Tongue (tissue), 2 donors: ENCODE measurements around the gene LGI4. TPM values are rescaled to one million over a fixed set of nuclear protein-coding genes. Genes with fewer than 3 reads are reported as not detected.
"Not testable (repeated sequence)": the region's sequence is repeated elsewhere in the genome, so short reads cannot be mapped to it uniquely, and the experiment has no call there.

ENCODE experiments used
- DNase-seq: peaks from one replicate; pipeline ENCODE4 v3.0.0-alpha.2; 2015
- total RNA-seq: library from RNA; depleted of rRNA; stranded (reverse); fragments of >200 nt; gene quantifications from one replicate; pipeline ENCODE4 v1.2.3, GENCODE V29; 2014

LGI4 gene
- total RNA-seq, 1 donor from 2014 or later: 7.6 TPM

GRCh38 chr19:35105411-35106290 is 29.2 kb downstream of the LGI4 start:
- DNase-seq: no peak

- DNase-seq: no peak
Observed at GRCh38 chr19:35105047-35105410, 29.8 kb downstream of the LGI4 start.

DNA sequence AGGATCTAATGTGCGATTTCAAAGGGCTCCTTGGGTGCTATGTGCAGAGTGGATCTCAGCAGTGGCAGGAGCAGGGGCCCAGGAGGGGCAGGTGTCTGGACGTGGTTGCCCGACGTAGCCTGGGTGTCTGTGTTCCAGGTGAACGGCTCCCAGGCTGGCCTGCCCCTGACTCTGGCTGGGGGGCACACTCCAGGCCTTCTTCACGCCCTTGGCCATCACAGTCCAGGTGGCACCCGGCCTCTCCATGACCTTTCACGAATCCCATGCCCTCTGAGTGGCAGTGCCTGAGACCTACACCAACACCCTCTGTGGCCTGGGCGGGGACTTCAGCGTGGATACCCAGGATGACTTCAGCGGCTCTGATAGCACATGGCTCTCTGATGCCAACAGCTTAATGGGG is 30.5 kb downstream of the LGI4 start:
- DNase-seq: no peak

DNA sequence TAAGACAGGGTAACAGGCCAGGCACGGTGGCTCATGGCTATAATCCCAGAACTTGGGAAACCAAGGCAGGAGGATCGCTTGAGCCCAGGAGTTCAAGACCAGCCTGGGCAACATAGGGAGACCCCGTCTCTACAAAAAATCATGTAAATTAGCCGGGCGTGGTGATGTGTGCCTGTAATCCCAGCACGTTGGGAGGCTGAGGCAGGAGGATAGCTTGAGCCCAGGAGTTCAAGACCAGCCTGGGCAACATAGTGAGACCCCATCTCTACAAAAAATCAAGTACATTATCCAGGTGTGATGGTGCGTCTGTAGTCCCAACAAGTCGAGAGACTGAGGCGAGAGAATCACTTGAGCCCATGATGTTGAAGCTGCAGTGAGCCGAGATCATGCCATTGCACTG is 31.2 kb downstream of the LGI4 start:
- DNase-seq: not testable (repeated sequence)

DNA sequence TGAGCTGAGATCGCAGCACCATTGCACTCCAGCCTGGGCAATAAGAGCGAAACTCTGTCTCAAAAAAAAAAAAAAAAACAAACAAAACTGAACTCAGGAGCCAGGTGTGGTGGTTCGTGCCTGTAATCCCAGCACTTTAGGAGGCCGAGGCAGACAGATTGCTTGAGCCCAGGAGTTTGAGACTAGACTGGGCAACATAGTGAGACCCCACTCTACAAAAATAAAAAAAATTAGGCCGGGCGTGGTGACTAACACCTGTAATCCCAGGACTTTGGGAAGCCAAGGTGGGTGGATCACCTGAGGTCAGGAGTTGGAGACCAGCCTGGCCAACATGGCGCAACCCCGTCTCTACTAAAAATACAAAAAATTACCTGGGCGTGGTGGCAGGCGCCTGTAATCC is 32.9 kb downstream of the LGI4 start:
- not testable (repeated sequence) for DNase-seq

DNA sequence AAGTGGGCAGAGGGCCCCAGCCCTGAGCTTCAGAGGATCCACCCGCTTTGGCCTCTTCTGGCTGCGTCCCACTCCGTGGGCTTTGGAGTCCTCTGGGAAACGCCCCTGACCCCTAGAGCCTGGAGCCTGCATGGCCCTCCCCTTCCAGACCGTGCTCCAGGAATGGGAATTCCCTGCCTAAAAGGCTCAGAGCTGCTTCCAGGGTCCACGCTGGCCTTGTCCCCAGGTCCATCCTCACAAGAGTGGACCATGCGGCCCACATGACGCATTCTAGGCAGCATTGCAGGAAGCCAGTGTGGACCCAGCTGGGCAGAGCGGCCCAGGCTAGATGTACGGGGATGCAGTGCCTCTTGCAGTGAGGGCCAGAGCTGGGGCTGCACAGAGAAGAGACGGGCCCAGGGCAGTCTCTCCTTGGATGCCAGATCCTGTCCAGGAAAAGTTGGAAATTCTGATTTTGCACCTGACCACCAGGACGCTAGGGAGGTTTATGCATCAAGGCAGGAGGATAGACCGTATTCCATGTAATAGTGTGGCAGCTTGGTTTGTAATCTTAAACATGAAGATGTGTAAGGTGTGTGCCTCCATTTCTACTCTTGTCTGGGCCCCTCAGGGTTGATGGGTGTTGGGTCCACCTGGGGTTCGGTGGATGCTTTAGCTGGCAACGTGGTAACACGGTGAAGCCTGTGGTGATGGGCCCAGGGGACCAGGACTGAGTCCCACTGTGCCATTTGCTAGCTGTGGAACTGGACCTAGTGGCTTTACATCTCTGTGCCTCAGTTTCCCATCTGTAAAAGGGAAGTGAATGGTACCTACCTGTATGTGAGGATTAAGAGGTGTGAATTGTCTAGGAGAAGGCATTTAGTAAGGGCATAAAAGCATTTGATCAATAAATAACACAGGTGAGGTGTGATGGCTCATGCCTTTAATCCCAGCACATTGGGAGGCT is 34.0 kb downstream of the LGI4 start:
- no peak for DNase-seq

GRCh38 chr19:35099897-35100275 is 35.0 kb downstream of the LGI4 start:
- DNase-seq: no peak

DNA sequence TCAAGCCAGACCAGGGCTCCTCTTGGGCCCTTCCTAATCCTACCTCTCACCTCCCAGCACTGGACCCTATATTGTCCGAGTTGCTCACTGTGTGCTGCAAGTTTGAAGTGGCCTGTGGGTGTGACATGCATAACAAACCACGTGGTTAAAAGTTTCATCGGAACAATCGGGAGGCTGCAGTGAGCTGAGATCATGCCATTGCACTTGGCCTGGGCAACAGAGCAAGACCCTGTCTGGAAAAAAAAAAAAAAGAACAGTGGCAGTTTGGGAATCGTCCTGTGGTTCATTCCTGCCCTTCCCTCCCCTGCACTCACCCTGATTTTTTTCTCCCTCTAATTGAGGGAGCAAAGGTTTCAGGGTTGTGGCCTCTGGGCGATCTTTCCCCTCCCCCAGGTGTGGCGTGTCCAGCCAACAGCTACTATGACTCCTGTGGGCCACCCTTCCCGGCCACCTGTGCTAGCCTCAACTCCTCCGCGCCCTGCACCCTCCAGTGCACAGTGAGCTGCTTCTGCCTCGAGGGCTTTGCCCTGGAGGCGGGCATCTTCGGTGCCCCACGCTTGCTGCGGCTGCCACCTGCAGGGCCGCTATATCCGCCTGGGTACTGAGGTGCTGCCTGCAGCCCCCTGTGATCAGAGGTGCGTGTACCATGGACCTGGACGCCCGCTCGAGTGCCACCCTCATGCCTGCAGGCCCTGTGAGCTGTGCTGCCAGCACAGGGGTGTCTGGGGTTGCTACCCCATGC is 35.5 kb downstream of the LGI4 start:
- DNase-seq: no peak

DNA sequence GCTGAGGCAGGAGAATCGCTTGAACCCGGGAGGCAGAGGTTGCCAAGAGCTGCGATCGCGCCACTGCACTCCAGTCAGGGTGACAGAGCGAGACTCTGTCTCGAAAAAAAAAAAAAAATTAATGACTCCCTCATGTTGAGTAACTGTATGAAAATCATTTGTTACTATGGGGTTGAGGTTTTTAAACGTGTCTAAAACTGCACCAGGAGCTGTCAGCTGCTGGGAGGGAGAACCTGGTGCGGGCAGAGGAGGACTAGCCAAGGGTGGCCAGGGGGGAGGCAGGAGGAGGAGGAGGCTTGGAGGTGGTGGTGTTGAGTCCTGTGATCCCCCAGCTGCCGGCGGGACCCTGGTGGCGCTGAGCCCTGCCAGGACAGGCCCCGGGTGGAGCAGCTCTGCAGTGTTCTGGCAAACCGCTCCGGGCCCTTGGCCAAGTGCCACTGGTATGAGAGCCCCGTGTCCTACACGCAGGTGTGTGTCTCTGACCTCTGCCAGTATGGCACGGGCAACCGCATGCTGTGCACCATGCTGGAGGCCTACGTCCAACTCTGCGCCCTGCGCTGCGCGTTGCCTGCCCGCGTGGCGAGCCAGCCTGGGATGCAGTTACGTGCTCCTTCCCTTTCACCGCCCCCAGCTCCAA is 36.3 kb downstream of the LGI4 start:
- DNase-seq: peak; percentile 19

DNA sequence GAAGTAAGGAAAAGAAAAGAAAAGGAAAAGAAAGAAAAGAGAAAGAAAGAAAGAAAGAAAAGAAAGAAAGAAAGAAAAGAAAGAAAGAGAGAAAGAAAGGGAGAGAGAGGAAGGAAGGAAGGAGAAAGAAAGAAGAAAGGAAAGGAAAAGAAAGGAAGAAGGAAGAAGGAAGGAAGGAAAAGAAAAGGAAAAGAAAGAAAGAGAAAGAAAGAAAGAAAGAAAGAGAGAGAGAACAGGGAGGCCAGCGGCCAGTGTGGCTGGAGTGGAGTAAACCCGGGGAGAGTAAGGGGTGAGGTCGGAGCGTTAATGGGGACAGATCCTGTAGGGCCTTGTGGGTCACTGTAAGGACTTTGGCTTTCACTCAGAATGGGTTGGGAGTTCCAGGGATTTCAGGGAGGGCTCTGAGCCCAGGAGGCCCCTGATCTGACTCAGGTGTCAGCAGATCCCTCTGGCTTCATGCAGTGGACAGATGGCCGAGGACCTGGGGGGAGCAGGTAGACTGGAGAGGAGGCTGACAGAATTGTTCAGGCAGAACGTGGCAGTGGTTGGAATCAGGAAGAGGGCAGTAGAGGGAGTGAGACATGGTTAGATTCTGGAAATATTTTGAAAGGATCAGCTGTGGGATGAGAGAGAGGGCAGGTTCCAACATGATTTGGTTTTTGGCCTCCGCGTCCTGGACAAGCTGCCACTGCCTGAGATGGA is 39.0 kb downstream of the LGI4 start:
- no peak for DNase-seq

- DNase-seq: no peak
Observed at GRCh38 chr19:35094656-35095055, 40.2 kb downstream of the LGI4 start.

- no peak for DNase-seq
Observed at GRCh38 chr19:35093941-35094647, 40.8 kb downstream of the LGI4 start.

DNA sequence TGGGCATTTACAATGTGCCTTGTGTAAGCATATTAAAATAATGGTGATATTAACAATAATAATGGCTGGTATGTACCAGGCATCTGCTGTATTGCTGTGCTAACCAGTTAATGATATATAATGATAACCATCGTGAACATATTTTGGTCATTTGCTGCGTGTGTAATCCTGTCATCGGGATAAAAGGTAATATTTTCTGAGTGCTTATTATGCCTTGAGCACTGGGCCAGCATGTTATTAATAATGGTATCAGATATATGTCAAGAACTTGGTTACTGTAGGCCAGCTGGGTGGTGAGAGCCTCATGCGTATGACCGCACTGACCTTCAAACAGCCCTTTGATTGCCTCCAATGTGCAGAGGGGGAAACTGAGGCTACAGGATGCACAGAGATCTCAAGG is 41.4 kb downstream of the LGI4 start:
- no peak for DNase-seq

DNA sequence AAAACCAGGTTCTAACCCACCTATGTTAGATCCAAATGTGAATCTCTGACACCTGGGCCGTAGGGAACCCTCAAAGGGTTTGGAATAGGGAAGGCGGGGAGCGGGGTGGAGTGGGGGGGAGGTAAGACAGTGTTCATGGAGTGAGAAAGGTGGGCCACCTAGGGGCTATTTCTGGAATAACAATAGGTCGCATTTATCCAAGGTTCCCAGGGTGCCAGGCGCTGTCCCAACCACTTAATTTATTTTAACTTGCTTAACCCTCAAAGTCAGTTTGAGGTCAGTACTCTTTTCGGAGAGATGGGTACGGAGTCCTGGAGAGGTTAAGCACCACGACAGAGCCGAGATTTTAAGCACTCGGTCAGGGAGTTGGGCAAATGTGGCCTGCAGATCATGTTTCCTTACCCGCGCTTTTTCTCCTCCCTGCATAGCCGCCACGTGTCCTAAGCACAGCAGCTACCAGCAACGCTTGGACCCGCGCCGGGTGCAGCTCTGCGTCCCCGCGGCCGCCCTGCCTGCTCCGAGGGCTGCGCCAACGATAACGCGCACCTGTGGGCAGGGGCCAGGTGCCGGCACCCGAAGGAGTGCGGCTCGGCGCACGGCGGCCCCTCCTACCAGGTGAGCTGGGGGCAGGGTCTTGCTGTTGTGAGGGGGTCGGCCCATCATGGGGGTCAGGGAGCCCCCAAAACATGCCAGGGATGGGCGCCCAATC is 44.2 kb downstream of the LGI4 start:
- peak; percentile 84 for DNase-seq

DNA sequence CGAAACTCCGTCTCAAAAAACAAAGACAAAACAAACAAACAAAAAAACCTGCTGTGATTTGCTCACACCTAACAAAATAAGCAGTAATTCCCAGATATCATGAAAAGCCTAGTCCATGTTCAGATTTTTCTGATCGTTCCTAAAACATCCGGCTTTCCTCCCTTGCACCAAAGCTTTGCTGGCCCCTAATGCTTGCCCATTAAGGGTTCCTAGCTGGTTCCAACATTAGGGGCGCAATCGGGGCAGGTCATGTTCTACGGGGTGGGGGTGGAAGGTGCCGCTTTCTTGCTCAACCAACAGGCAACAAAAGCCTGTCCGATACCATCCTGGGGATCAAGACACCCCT is 44.7 kb downstream of the LGI4 start:
- DNase-seq: no peak

DNA sequence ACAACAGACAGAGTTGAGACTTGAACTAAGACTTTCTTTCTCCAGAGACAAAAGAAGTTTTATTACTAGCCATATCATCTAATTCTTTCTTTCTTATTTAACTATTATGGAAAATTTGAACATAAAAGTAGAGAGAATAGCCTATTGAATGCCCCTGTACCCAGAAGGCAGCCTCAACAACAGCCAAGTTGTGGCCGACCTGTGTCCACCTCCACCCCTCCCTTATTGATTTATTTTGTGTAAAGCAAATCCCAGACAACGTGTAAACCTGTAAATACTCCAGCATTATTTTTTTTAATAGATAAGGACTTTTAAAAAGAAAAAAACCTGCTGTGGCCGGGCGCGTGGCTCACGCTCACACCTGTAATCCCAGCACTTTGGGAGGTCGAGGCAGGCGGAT is 45.3 kb downstream of the LGI4 start:
- DNase-seq: no peak

DNA sequence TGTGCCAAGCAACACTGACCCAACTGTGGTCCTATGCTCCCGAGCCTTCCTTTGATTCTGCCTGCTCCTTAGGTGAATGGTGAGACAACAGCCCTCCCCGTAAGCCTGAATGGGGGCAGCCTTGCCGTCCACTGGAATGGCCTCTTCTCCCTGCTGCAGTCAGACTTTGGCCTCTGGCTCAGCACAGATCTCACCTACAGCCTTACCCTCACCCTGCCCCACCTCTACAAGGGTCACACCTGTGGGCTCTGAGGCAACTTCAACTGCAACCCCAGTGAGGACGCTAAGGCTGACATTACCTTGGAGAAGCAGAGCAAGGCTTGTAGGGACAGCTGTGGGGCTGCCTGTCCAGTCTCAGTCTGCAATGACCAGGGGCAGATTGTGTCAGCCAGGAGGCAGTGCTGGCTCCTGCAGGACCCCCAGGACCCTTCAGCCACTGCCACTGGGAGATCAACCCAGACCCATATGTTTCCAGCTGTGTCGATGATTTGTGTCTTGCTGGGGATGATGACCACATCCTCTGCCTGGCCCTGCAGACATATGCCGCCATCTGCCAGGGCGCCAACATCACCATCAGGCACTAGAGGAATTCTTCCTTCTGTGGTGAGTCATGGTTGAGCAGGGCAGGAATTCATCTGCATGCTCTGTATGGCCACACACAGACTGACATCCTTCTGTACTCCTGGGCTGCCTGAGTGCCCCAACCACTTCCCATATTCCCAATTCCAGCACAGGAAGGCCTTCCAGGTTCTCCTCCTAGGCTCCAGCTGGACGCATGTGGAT is 46.5 kb downstream of the LGI4 start:
- DNase-seq: peak; percentile 44

DNA sequence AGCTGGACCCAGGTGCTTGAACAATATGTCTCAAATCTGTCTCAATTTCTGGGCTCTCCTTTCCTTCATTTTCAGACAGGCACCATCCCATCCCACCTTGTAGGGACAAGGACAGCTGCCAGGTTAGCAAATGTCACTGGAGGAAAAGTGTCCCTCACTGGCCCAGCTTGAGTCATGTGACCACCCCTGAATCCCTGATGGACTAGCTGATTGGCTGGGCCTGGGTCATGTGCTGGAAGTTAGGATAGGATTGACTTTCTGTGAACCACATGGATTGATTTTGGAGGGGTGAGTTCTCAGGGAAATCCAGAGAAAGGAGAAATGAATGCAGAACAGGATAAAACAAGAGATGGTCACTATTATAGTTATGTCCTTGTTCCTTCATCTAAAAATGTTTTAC is 47.5 kb downstream of the LGI4 start:
- DNase-seq: no peak

GRCh38 chr19:35086455-35086854 is 48.4 kb downstream of the LGI4 start:
- peak; percentile 37 for DNase-seq
